ENCODE results near the gene CDK3. TPM values are rescaled to one million over a fixed set of nuclear protein-coding genes. Genes with fewer than 3 reads are reported as not detected.

The CDK3 gene
- total and polyA plus RNA-seq, 2 donors (not counting 1 experiment from before 2014, with no cell fraction given) = 15.0 to 20.5 TPM

GRCh38 chr17:75978938-75979704 is 21.5 kb upstream of the CDK3 start, which contains the start of the genes ACOX1 and TEN1:
ACOX1 (minus strand) TSS chr17:75979166; CDS start chr17:75979073, 93 bp downstream.
TEN1 (plus strand) TSS chr17:75979240; CDS start chr17:75986193, 6,953 bp downstream.
- Histone ChIP-seq H3K79me2 (ENCODE audit: control insufficient read depth, insufficient read depth, low read length) (peaks cover 40% of the 10 kb centered on the region), H4K20me1 (ENCODE audit: control insufficient read depth, insufficient read depth, low read length, poor library complexity, severe bottlenecking) (no peaks in the 10 kb centered on the region), H3K4me1 (ENCODE audit: control insufficient read depth in 2 of 2, insufficient read depth in 2 of 2, low read length in 2 of 2) (peaks cover 9 to 19% of the 10 kb centered on the region in 2 donors), H3K9me3 (ENCODE audit: control extremely low read depth in 1 of 3, control insufficient read depth in 2 of 3, insufficient read depth in 1 of 3, low read length in 2 of 3) (no peaks in the 10 kb centered on the region), H3K4me3 (ENCODE audit: control extremely low read depth in 1 of 5, extremely low read depth in 1 of 5, insufficient read depth in 1 of 5, low read depth in 2 of 5, low read length in 4 of 5) (peak within 1 kb of the TSS; percentile 73 to 100 (median 87)), H3K27me3 (replicated peaks in 1 of 4; ENCODE audit: control extremely low read depth in 1 of 4, control insufficient read depth in 3 of 4, insufficient read depth in 4 of 4, low read length in 3 of 4) (no peaks in the 10 kb centered on the region), H3K4me2 (replicated peaks; ENCODE audit: low read depth, low read length, poor library complexity, severe bottlenecking) (peak within 1 kb of the TSS; percentile 85), H3K27ac (ENCODE audit: low read length in 2 of 2) (peak within 1 kb of the TSS; percentile 92 to 97), H2AFZ (ENCODE audit: insufficient read depth, low read depth, low read length, poor library complexity, severe bottlenecking) (peak within 1 kb of the TSS; percentile 91), H3K36me3 (replicated peaks in 1 of 2; ENCODE audit: control extremely low read depth in 1 of 2, control insufficient read depth in 1 of 2, extremely low read depth in 1 of 2, insufficient read depth in 2 of 2, low read length in 1 of 2) (no peaks in the 10 kb centered on the region), H3K9ac (ENCODE audit: low read length) (peak within 1 kb of the TSS; percentile 99)
- Mint-ChIP-seq H3K9me3 (ENCODE audit: insufficient read depth) (no peaks in the 10 kb centered on the region), H3K27me3 (no peaks in the 10 kb centered on the region), H3K4me1 (peaks cover 44% of the 10 kb centered on the region), H3K27ac (peak within 1 kb of the TSS; percentile 98), H3K4me3 (peak within 1 kb of the TSS; percentile 94)
- intact Hi-C loops (cut with micrococcal nuclease) = loop anchor here (1.0 to 2.0 kb wide), 5 partner anchors 14 to 124 kb away; partner anchors contain the start of genes FBF1 and WBP2
- ChIA-PET CTCF (interaction anchor here (0.8 to 1.7 kb wide), 4 partner anchors 20 to 124 kb away, joined by 3 to 6 read pairs (median 4); partner anchors contain the start of gene WBP2), POLR2A (interaction anchor here (0.6 to 1.7 kb wide), 6 partner anchors 12 to 1341 kb away, joined by 3 to 6 read pairs (median 3); partner anchors contain the start of genes FBF1 and ITGB4)
- under 1% methylated on average over 71 of the region's 72 CpGs for WGBS (ENCODE audit: insufficient coverage)
- ATAC-seq (ENCODE audit: low read depth) = peak; percentile 93
- TF ChIP-seq CTCF (IDR thresholded peaks at IDR 0.05) (peak; percentile 35), EZH2 (IDR thresholded peaks at IDR 0.05; ENCODE audit: borderline replicate concordance, insufficient read depth, low read depth, low read length, poor library complexity, severe bottlenecking) (no peak)
- DNase-seq = peak; percentile 98
